HFF-Myc (cell line): ENCODE measurements around the gene KRT84.
A peak's percentile ranks its signal among the peaks of the same experiment; 100 is the strongest.

Source experiments
- DNase-seq: peaks from one replicate; pipeline ENCODE4 v3.0.0-alpha.2; 2011; ENCODE audit warnings: low read depth; ENCODE audit errors: extremely low read depth
- H3K4me3 ChIP-seq: replicated peaks from 2 replicates; pipeline ENCODE4 v1.5.1; 2011; ENCODE audit warnings: low read depth, mild to moderate bottlenecking, control low read depth, low read length
- CTCF ChIP-seq: IDR thresholded peaks from 2 replicates; pipeline ENCODE4 v1.5.1; 2012; ENCODE audit warnings: mild to moderate bottlenecking, low read depth, low read length, control low read depth; ENCODE audit errors: missing control alignments

Gene KRT84

DNA sequence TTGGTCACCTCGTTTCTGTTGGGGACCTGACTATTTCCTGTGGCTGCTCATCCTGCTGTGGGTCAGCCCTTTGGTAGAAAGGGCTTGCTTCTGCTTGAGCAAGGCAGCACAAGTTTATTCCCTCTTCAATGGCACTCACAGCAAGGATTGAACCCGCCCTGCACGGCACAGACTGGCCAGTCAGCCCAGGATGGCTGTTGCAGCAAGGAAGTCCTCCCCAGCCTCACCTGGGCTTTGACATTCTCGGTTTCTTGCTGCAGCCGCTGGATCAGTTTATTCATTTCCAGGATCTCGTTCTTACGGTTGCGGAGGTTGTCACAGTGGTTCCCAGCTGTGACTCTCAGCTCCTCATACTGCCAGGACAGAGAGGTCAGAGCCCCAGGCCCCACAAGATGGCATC lies 11.2 kb upstream of the KRT84 start:
- no peak for DNase-seq
- no peak overlapping the region for H3K4me3 ChIP-seq
- no peak for TF ChIP-seq CTCF

DNA sequence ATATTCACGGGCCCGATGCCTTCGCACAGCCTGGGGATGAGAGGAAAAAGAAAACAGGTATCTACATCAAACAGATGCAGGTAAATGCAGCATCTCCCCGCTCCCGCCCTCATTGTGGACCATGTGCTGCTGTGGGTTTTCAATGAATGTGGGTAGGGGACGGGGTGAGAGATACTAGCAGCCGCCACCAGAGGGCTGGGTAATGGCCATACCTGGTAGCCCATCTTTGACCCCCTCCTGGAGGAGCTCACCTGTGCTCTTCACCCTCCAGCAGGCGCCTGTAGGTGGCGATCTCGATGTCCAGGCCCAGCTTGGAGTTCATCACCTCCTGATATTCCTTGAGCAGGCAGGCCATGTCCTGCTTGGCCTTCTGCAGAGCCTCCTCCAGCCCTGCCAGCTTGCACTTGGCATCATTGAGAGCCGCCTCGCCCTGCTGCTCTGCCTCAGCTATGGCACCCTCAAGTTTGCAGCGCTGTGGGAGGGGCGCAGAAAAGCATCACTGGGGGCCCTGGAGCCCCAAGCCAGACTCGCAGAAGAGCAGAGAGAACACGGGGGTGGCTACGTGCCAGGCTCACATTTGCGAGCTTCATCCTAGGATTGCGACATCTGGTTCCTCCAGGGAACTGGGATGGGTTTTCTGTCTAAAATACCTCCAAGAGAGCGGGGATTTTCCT lies 10.4 kb upstream of the KRT84 start:
- TF ChIP-seq CTCF, result peak; percentile 27
- H3K4me3 ChIP-seq, result no peak overlapping the region
- DNase-seq, result no peak

DNA sequence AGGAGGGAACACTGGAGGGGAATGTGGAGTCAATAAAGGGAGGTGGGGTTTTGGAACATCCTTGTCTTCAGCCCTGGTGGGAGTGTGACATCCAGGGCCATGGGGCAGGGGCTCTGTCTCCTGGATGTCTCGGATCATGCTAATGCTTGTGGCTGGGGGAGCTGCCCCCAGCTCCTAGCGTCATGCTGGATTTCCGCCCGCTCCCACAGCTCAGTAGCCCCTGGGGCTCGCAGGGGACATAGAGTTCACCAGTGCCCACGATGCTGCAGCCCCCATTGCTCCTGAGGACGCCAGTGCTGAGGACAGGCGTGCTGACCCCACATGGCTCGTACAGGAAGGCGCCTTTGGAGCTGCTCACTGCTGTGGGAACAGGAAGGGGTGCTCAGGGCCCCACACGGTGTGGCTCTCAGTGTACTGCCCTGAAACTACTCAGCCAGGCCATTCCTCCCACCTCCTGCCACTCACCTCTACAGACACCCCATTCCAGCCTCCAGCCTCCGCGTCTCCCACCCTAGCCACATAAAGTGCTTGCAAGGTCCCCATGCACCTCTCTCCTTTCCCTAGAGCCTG lies 9.5 kb upstream of the KRT84 start:
- no peak for DNase-seq
- no peak for TF ChIP-seq CTCF

DNA sequence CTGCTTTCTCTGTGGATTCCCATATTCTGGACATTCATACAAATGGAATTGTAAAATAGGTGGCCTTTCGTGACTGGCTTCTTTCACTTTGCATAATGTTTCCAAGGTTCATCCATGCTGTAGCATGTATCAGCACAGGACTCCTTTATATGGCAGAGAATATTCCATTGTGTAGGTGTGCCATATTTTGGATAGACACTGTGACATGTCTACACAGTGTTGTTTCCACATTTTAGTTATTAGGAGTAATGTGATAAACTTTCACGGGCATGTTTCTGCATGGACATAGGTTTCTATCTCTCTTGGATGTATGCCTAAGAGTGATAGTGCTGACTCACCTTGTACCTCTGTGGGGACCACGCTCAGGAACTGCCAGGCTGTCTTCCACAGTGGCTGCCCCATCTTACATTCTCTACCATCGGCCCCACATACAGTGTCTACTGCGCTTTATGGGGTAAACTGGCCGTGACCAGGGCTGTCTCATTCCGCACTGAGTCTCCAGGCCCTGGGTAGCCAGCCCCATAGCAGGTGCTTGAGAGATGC lies 7.1 kb upstream of the KRT84 start:
- DNase-seq, result no peak
- no peak for TF ChIP-seq CTCF

More for the DNA sequence above, 9.5 kb upstream of the KRT84 start:
- no peak overlapping the region for H3K4me3 ChIP-seq

GRCh38 chr12:52391618-52392002 lies 6.2 kb upstream of the KRT84 start:
- no peak overlapping the region for H3K4me3 ChIP-seq
- no peak for DNase-seq
- no peak for TF ChIP-seq CTCF

More for the DNA sequence above, 7.1 kb upstream of the KRT84 start:
- H3K4me3 ChIP-seq, result no peak overlapping the region

GRCh38 chr12:52390739-52391617 lies 5.5 kb upstream of the KRT84 start:
- DNase-seq, result no peak
- H3K4me3 ChIP-seq, result no peak overlapping the region
- peak; percentile 65 for TF ChIP-seq CTCF
